Endodermal cell (in vitro differentiated cells): Measurements from ENCODE around the gene NTSR2. TPM values are rescaled to one million over a fixed set of nuclear protein-coding genes. Genes with fewer than 3 reads are reported as not detected.
A peak's percentile ranks its signal among the peaks of the same experiment; 100 is the strongest.

Experiments
- DNase-seq: peaks from one replicate; pipeline ENCODE4 v3.0.0-alpha.2; 2017
- H3K27ac ChIP-seq: 2 replicates; pipeline ENCODE4 v1.5.1; 2013; ENCODE audit warnings: mild to moderate bottlenecking, low read depth, low read length, moderate library complexity
- H3K27me3 ChIP-seq: 2 replicates; pipeline ENCODE4 v1.6.1; 2013; ENCODE audit warnings: mild to moderate bottlenecking, low read length, moderate library complexity; ENCODE audit not compliant: insufficient read depth, control insufficient read depth, poor library complexity, severe bottlenecking
- H3K36me3 ChIP-seq: 2 replicates; pipeline ENCODE4 v1.7.0; 2013; ENCODE audit warnings: mild to moderate bottlenecking, low read length, moderate library complexity; ENCODE audit not compliant: control insufficient read depth, insufficient read depth
- H3K4me1 ChIP-seq: one replicate; pipeline ENCODE4 v1.7.0; 2013; ENCODE audit warnings: low read length; ENCODE audit not compliant: control insufficient read depth, insufficient read depth
- H3K4me3 ChIP-seq: 2 replicates; pipeline ENCODE4 v1.5.1; 2013; ENCODE audit warnings: mild to moderate bottlenecking, low read length, moderate library complexity
- H3K9ac ChIP-seq: 2 replicates; pipeline ENCODE4 v1.6.1; 2013; ENCODE audit warnings: mild to moderate bottlenecking, low read length, moderate library complexity; ENCODE audit not compliant: poor library complexity, severe bottlenecking; ENCODE audit errors: extremely low read depth
- H3K9me3 ChIP-seq: 2 replicates; pipeline ENCODE4 v1.6.1; 2013; ENCODE audit warnings: mild to moderate bottlenecking, low read length, moderate library complexity; ENCODE audit not compliant: control insufficient read depth
- H3K27ac Mint-ChIP-seq: 2 replicates; pipeline ENCODE4 v1.8.0; 2020; ENCODE audit warnings: mixed read lengths
- H3K27me3 Mint-ChIP-seq: 2 replicates; pipeline ENCODE4 v1.8.0; 2021; ENCODE audit warnings: mild to moderate bottlenecking, mixed read lengths; ENCODE audit not compliant: insufficient read depth
- H3K36me3 Mint-ChIP-seq: 2 replicates; pipeline ENCODE4 v1.8.0; 2020; ENCODE audit warnings: low read depth, mixed read lengths
- H3K4me1 Mint-ChIP-seq: 2 replicates; pipeline ENCODE4 v1.8.0; 2020; ENCODE audit warnings: mixed read lengths
- H3K4me3 Mint-ChIP-seq: 2 replicates; pipeline ENCODE4 v1.8.0; 2020; ENCODE audit warnings: mild to moderate bottlenecking, moderate library complexity, mixed read lengths
- H3K9me3 Mint-ChIP-seq: 2 replicates; pipeline ENCODE4 v1.8.0; 2020; ENCODE audit warnings: mild to moderate bottlenecking, mixed read lengths
- WGBS, 2 experiments: methylation state at CpG; one replicate each; pipeline versions ENCODE4 v1.1.5 to v1.1.7; 2013; ENCODE audit warnings: missing lambda C conversion rate in 2 of 2, mixed read lengths in 1 of 2; ENCODE audit not compliant: insufficient coverage in 1 of 2, insufficient read length in 1 of 2; 5-methylcytosine and 5-hydroxymethylcytosine counted together
- total RNA-seq, 2 donors: library from RNA; stranded (reverse); fragmentation: NEBNext Ultra II Directional in 1 of 2; extraction: Animal tissue kit (Norgen Biotek cat#: 25700) in 1 of 2; gene quantifications; 2 replicates in 1 of 2; 3 replicates in 1 of 2; pipeline ENCODE4 v1.2.1, GENCODE V29; 2021
- TF ChIP-seq, protein P1 (sequence below): fragments of 200-600 bp; sonication (generic); conservative IDR thresholded peaks from 2 replicates; pipeline ENCODE4 v1.5.0; 2021; ENCODE audit warnings: antibody characterized with exemption, mild to moderate bottlenecking

Gene NTSR2
- total RNA-seq, 2 donors from 2014 or later: not detected

DNA sequence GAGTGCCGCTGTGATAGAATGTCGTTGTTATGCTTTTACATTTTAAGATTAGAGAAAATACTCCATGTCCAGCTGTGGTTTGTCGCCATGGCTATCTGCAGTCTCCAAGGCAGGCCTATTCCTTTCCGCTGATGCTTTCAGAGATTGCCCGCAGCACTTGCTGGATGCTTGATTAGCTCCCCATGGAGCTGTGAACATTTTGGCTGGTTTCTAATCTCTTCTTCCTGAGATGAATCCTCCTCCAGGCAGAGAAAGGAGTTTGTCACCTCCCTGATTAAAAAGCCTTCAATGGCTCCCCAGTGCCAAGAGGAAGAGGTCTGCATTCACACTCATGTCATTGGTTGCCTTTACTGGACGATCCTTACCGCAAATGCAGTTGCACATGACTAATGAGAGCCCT, 43.8 kb upstream of the NTSR2 start:
- DNase-seq: peak; percentile 65
- Mint-ChIP-seq H3K4me1 (peaks cover 32% of the 10 kb centered on the region), H3K27me3 (peaks cover 9% of the 10 kb centered on the region), H3K27ac (peak overlapping the region; percentile 22), H3K4me3 (no peak overlapping the region), H3K36me3 (no peaks in the 10 kb centered on the region), H3K9me3 (no peaks in the 10 kb centered on the region)
- Histone ChIP-seq H3K27me3 (no peaks in the 10 kb centered on the region), H3K27ac (no peak overlapping the region), H3K9ac (no peak overlapping the region), H3K4me1 (no peaks in the 10 kb centered on the region), H3K9me3 (no peaks in the 10 kb centered on the region), H3K36me3 (no peaks in the 10 kb centered on the region), H3K4me3 (no peak overlapping the region)
- WGBS, 2 experiments: 69 to 75% methylated on average over 6 to 7 of the region's 7 CpGs
- TF ChIP-seq, protein P1, sequence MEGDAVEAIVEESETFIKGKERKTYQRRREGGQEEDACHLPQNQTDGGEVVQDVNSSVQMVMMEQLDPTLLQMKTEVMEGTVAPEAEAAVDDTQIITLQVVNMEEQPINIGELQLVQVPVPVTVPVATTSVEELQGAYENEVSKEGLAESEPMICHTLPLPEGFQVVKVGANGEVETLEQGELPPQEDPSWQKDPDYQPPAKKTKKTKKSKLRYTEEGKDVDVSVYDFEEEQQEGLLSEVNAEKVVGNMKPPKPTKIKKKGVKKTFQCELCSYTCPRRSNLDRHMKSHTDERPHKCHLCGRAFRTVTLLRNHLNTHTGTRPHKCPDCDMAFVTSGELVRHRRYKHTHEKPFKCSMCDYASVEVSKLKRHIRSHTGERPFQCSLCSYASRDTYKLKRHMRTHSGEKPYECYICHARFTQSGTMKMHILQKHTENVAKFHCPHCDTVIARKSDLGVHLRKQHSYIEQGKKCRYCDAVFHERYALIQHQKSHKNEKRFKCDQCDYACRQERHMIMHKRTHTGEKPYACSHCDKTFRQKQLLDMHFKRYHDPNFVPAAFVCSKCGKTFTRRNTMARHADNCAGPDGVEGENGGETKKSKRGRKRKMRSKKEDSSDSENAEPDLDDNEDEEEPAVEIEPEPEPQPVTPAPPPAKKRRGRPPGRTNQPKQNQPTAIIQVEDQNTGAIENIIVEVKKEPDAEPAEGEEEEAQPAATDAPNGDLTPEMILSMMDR: no peak

DNA sequence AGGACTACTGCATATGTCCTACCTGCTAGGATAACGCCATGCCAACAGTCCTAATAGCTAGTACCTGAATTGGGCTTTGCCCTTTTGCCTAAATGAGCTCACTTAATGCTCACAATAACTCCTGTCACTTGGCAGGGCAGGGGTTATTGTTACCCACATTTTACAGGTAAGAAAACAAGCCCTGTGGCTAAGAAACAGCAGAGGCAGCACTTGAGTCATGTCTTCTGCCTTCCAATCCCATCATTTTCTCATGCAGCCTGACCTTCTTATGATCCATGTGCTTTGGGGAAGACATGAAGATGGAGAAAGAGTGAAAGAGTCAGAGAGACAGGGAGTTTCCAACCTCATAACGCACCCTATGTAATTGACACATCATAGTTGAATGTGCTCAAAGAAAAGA, 42.9 kb upstream of the NTSR2 start:
- H3K27me3 Mint-ChIP-seq: peaks cover 7% of the 10 kb centered on the region

DNA sequence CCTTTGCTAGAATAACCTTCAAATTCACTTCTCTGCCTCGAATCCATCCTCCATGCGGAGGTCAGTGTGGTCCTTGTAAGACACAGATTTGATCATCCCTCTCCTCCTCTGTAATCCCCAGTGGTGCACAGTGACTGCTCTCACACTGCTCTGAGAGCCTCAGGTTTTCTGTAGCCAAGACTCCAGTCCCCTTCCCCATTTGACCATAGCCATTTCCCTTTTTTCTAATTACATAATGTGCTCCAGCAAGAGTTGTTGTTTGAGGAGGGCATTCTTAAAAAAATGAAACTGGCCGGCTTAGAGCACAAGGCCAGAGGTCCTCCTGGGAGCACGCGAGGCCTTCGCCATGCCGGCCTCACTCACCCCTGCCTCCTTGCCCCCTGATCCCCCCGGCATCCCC, 41.8 kb upstream of the NTSR2 start:
- Histone ChIP-seq H3K4me1 (no peaks in the 10 kb centered on the region), H3K27ac (no peak overlapping the region), H3K27me3 (no peaks in the 10 kb centered on the region), H3K4me3 (no peak overlapping the region), H3K9ac (no peak overlapping the region), H3K9me3 (no peaks in the 10 kb centered on the region), H3K36me3 (no peaks in the 10 kb centered on the region)
- Mint-ChIP-seq H3K27me3 (peaks cover 6% of the 10 kb centered on the region), H3K9me3 (no peaks in the 10 kb centered on the region), H3K27ac (no peak overlapping the region), H3K4me3 (no peak overlapping the region), H3K36me3 (no peaks in the 10 kb centered on the region), H3K4me1 (peaks cover 18% of the 10 kb centered on the region)
- DNase-seq: no peak
- TF ChIP-seq, protein P1: no peak
- WGBS, 2 experiments: 82 to 83% methylated on average over 6 to 8 of the region's 8 CpGs

More for the DNA sequence above, 42.9 kb upstream of the NTSR2 start:
- Histone ChIP-seq H3K9ac (no peak overlapping the region), H3K36me3 (no peaks in the 10 kb centered on the region), H3K27me3 (no peaks in the 10 kb centered on the region), H3K4me3 (no peak overlapping the region), H3K9me3 (no peaks in the 10 kb centered on the region), H3K4me1 (no peaks in the 10 kb centered on the region), H3K27ac (no peak overlapping the region)
- Mint-ChIP-seq H3K4me1 (peaks cover 26% of the 10 kb centered on the region), H3K27ac (no peak overlapping the region), H3K36me3 (no peaks in the 10 kb centered on the region), H3K4me3 (no peak overlapping the region), H3K9me3 (no peaks in the 10 kb centered on the region)
- no peak for DNase-seq
- 96 to 100% methylated on average over 2 of the region's 2 CpGs for WGBS, 2 experiments
- TF ChIP-seq, protein P1: no peak
